Urothelium cell line (cell line): ENCODE data around the gene PTPRT.
"Not testable (repeated sequence)": the region's sequence is repeated elsewhere in the genome, so short reads cannot be mapped to it uniquely, and the experiment has no call there.

Source experiments
- DNase-seq: peaks from one replicate; pipeline ENCODE4 v3.0.0; 2011; ENCODE audit warnings: low spot score, mixed read lengths
- FAIRE-seq: peaks from 2 replicates; lab custom pipeline; 2011; peaks lifted over from hg19 to GRCh38; lab: Jason Lieb, UNC

The PTPRT gene

DNA sequence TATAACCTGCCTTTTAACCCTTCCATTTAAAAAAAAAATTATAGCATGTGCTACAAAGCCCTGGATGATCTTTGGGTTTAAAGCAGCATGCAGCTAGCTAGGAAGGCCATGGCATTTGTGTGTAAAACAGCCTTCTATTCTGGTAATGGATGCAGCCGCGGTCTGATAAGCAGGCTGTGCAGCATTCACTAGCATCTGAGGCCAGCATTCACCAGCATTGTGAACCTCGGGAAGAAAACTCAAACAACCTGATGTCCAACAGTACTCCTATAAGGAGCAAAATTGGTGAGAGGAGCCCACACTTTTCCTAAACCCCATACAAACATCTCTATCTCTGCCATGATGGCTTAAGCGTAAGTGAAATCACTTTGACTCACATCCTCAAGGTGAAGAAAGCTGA lies 265.5 kb downstream of the PTPRT start:
- FAIRE-seq: no peak

DNA sequence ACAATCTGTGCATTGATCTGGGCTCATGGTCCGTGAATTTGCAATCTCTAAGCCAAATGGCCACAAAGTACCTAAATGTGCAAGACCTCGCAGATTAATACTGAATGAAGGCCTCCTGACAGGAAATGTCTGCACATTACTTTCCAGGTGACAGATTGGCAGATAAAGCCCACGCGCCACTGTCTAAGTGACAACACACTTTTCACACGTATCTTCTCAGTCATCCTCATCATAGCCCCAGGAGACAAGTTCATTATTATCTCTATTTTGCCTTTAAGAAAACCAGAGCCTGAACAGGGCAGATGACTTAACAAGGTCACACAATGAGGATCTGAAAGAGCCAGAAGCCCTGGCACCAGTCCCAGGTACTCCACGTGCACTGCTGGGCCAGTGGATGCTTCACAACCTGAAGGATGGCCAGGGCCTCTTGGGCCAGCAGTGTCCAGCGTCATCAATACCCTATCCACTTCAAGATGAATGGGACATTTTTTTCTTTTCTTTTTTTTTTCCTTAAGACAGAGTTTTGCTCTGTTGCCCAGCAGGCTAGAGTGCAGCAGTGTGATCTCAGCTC lies 266.3 kb downstream of the PTPRT start:
- FAIRE-seq (no peak), DNase-seq (no peak)

More for the DNA sequence above, 265.5 kb downstream of the PTPRT start:
- DNase-seq: no peak

DNA sequence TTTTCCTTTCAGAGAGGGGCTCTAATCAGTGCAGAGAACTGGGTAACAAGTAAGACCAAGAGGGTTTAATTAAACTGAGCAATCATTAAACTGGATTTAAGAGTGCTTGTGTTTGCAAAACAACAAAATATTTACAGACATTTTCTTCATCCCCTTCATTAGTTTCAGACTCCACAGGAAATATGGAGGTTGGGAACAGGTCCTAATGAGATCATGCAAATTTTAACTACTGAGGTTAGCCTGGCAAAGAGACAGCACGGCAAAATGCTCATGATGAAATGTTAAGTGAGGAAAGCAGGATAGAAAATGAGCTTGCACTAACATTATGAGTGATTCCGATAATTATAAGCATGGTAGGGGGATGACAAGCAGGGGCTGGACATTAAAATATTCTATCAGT lies 268.9 kb downstream of the PTPRT start:
- DNase-seq (no peak), FAIRE-seq (no peak)

DNA sequence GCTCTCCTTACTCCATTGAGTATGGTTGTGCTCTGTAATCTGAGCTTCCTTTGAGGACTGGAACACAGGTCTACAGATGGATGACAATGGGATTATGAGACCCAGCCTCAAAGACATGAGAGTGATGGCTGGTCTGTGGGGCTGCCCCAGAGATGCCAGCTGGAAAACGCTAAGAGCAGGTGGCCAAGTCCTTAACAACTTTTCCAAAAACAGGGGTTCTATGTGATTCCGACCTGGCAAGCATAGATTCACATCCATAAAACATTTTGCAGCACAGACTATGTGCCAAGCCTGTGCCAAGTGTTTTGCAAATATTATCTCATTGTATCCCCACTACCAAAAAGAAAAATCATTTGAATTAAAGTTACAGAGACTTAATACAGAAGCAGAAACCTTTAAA lies 270.4 kb downstream of the PTPRT start:
- DNase-seq (no peak), FAIRE-seq (no peak)

DNA sequence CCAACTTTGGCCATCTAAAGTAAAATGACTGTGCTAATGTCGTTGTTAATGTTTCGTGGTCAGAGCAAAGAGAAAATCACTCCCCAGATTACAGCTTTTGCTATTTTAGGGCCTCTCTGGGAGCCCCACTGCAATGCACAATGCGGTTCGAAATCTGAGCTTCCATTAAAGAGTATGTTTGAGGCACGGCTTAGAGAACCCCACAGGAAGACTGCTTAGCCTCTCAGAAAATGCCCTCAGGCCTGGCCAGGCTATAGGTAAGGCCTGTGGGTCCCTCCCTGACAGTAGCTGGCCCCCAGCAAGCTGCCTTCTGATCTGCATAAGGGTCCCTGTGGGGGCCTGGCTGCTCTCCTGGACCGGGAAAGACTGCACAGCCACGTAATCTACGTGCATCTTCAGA lies 274.6 kb downstream of the PTPRT start:
- DNase-seq: no peak
- FAIRE-seq: no peak

DNA sequence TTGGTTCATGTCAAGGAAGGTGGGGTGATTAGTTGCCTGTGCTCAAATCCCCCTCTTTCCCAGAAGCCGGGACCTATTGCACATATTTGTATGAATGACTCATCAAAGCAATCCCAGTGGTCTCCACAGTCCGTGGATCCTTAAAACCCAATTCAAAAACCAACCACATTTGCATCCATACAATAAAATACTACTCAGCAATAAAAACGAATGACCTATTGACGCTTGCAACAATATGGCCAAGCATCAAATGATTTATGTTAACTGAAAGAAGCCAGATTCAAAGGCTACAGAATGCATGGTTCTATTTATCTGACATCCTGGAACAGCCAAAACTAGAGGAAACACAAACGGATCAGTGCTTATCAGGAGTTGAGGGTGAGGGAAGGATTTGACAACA lies 275.4 kb downstream of the PTPRT start:
- DNase-seq (no peak), FAIRE-seq (no peak)

DNA sequence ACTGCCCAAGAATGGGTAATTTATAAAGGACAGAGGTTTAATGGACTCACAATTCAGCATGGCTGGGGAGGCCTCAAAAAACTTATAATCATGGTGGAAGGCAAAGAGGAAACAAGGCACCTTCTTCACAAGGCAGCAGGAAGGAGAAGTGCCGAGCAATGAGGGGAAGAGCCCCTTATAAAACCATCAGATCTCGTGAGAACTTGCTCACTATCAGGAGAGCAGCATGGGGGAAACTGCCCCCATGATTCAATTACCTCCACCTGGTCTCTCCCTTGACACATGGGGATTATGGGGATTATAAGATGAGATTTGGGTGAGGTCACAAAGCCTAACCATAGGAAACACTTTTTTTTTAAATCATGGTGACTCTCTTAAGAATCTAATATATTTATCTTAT lies 278.9 kb downstream of the PTPRT start:
- not testable (repeated sequence) for DNase-seq, FAIRE-seq

DNA sequence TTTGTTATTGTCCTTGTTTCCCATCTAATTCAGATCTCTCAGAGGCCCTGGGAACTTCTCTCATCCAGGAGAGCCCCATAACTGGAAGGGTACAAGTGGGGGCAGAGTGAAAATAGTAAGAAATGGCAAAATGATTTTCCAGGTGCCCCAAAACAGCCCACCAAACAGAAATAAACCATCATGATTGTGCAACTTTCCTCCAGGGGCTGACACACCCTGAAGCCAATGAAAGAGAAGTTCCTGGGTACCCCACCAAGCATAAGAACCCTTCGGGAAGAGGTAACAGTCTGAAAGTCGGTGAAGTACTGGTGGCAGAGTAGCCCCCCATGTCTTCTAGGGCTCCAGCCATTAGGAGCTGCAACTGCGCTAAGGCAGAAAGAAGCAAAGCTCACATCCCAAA lies 282.0 kb downstream of the PTPRT start:
- no peak for FAIRE-seq
- no peak for DNase-seq

DNA sequence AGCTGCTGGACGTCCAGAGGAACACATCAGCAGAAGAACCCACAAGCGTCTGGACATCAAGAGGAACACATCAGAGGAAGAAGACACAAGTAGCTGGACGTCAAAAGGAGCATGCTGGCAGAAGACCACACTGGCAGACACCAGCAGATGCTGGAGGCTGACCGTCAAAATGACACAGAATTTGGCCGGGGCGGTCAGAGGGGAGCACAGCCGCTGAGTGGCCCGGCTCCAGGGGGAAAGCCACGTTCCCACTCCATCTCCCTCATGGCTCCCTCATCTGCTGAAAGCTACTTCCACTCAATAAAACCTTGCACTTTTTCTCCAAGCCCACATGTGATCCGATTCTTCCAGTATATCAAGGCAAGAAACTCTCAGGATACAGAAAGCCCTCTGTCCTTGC lies 283.6 kb downstream of the PTPRT start:
- FAIRE-seq (no peak), DNase-seq (no peak)

DNA sequence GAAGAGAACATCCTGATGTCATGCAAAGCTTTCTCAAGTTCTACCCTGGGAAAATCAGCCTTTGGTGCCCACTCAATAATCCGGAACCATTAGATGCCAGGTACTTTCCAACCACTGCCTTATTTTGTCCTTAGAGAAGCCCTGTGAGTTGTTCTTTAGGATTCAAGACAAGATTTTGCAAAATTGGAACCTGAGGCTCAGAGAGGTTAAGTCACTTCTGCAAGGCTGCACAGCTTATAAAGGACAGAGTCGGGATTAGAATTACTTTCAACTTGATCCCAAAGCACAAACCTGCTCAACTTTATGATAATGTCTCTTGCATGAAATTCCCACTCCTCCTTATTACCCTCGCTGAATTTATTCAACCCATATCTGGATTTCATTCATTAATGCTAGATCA lies 287.2 kb downstream of the PTPRT start:
- DNase-seq: no peak
- no peak for FAIRE-seq

DNA sequence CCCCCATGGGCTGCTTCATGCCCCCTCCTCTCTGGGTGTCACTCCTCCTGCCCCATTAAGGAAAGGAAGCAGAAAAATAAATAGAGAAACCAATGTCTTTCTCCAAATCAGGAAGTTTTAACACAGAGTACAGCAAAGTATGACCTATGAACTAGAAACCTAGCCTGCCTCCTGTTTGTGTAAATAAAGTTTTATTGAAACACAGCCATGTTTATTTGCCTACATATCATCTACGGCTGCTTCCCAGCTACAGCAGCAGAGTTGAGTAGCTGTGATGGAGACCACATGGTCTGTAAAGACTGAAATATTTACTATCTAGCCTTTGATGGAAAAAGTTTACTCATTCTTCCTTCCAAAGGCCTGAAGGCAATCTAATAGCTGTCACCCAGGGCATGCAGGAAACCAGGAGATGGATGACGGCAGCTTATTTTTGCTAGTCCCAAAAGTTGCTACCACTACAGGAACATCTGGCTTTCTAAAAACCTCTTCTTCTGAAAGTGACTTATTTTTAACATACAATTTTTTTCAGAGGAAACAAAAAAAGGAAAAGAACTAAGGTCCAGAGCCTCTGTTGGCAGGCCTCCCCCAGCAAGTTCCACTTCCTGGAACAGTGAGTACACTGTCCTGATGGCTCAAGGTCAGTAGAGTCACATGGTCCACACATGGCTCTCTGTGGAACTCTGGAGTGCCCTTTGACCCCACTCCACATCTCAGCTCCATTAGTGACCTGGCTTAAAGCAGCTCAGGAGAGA lies 287.8 kb downstream of the PTPRT start:
- FAIRE-seq (no peak), DNase-seq (no peak)

DNA sequence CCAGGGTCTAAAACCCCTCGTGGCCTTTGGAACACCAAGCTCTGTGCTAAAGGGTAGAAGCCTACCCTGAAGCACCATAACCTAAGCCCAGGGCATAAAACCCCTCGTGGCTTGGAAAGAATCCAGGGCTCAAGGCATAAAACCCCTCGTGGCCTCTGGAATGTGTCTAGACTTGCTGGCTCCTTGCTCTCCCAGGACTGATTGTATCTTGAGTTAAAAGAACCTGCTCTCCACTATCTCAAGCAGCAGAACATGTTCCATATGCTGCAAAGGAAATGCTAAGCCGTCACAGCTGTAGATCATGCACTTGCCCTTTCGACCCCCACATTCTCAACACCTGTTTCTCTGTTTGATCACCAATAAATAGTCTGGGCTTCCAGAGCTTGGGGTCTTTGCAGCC lies 288.9 kb downstream of the PTPRT start:
- not testable (repeated sequence) for FAIRE-seq, DNase-seq

DNA sequence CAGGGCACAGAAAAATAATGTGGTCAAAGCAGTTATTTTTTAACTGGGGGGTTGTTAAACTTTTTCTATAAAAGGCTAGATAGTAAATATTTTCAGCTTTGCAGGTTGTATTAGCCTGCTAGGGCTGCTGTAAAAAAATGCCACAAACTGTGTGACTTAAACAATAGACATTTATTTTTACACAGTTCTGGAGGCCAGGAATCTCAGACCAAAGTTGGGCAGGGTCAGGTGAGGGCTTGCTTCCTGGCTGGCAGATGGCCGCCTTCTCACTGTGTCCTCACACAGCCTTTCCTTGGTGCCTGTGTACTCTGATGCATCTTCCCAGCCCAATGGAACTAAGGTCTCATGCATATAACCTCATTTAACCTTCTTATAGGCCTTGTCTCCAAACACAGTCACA lies 294.7 kb downstream of the PTPRT start:
- no peak for DNase-seq
- FAIRE-seq: no peak

DNA sequence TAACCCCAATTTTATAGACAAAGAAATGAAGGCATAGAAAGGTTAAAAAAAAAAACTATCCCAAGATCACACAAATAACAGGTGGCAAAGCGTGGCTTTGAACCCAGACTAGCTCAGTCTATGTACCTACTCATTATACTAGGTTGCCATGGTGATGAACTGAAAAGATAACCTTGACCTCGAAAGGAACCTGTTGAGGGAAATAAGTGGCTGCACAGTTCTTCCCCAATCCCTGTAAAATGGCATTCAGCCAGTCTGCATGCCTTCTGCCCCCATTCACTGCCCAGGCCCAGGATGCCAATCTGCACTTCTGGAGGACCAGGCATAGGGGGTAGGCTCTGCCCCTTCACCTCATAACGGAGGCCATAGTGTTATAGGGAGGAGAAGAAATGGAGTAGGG lies 295.2 kb downstream of the PTPRT start:
- FAIRE-seq: no peak
- DNase-seq: no peak

DNA sequence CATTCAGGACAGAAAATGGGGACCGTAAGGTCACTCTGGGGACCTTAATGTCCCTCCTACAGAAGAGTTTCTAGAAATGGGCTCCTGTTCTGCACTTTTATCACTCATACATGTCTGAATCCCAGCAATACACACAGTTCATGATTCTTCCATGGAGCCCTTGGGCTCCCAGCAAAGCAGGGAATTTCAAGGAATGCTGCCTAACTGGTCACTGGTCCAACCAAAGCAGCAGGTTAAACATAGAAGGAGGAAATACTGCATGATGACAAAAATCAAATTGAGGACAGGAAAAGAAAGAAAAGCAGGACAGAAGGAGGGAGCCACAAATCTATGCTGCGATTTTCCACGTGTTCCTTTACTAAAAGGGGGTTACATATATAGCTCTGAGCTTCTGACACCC lies 300.2 kb downstream of the PTPRT start:
- no peak for DNase-seq
- FAIRE-seq: no peak

DNA sequence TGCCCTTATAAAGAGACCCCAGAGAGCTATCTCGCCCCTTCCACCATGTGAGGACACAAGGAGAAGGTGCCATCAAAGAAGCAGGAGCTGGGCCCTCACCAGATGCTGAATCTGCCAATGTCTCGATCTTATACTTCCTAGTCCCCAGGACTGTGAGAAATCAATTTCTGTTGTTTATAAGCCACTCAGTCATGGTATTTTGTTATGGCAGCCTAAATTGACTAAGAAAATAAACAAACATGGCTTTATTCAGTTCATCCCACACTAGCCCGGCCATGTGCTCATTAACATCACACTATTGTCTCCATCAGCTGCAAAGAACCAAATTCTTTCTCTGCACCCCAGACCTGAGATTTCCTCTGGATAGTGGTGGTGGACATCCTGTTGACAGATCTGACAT lies 302.4 kb downstream of the PTPRT start:
- no peak for DNase-seq
- no peak for FAIRE-seq

DNA sequence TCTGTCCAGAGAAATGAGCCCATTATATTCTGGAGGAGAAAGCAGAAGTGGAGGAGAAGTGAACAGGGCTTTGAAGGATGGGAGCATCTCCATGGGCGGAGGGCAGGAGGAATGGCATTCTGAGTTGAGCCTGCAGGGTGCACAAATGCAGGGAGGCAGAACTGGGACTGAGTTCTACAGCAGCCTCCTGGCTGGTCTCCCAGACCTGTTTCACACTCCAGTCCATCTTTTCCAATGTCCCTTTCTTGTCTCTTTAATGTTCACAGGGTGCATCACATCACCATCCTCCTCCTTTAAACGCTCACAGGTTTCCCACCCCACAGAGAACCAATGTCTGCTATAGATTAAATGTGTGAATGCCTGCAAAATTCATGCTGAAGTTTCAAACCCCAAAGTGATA lies 302.9 kb downstream of the PTPRT start:
- DNase-seq: no peak
- no peak for FAIRE-seq

DNA sequence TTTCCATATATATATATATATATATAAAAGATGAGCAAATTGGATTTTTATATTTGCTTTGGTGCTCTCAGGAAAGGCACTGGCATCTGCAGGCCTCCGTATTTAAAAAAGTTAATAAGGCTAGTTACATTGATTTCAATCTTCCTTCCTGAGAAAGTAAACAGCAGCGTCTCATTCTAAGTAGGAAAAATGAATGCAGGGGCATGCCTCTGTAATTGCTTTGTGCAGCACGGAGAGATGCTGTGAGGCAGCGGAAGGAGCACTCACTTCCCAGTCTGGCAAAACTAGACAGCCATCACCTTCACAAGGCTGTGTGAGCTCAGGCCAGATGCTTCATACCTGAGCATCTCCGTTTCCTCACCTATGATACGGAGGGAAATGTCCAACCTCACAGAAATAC lies 303.7 kb downstream of the PTPRT start:
- DNase-seq: no peak
- FAIRE-seq: no peak

DNA sequence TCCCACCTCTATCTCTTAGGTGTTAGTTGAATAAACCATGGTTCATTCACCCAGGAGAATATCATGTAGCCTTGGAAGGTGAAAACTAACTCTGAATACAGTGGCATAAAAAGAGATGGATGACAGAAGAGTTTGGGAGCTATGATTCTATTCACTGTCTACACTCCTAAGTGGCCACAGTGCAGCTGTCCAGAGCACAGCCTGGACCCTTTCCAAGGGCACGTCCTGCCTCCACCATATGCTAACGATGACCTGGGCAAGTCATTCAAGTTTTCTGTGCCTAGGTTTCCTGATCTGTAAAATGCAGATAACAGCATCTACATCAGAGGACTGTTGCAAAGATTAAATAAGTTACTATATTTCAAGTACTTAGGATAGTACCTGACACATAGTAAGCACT lies 314.1 kb downstream of the PTPRT start:
- DNase-seq (no peak), FAIRE-seq (no peak)

DNA sequence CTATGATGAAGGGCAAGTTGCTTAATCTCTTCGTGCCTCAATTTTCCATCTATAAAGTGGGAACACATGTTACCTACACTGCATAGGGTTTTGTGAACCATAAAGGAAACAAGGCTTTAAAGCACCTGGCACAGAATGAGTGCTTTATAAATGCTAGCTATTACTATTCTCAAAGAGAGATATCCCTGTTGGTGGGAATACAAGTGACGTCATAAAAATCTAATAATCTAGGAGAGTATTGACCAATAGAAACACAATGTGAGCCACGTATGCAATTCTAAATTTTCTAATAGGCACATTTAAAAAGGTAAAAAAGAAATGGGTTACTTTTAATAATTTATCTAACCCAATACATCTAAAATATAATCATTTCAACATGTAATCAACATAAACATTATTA lies 316.4 kb downstream of the PTPRT start:
- DNase-seq: no peak

DNA sequence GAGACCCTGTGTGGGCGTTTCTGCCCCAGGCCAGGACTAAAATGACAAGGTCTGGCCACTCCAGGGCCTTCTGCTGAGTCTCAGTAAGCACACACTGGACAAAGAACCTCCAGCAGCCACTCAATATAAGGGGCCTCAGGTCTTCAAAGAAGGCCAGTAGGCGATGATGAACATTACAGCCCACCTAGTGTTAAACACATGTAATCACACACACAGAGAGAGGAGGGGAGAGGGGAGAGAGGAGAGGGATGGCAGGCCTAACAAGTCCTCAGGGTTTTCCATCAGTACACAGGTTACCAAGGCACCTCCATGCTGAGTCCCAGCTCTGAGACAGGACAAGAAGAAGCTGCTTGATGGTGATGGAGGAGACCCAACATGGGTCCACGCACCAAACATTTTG lies 325.6 kb downstream of the PTPRT start:
- DNase-seq (no peak), FAIRE-seq (no peak)

More for the DNA sequence above, 316.4 kb downstream of the PTPRT start:
- no peak for FAIRE-seq

DNA sequence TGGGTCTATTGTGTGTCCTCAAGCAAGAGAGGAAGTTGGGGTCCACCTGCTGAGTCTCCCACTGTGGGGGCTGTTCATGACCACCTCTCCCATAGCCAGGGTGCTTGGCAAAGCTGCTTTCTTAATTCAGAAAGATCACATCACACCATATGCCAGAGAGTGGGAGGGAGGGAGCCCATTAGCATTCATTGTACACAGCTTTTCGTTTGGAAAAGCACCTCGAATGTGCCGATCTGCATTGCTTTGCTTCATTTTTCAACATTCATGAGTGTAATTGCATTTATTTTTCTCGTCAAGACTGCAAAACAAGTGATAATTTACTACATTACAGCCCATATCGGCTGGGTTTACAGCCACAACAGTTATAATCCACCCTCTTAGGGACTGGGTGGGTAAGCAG lies 327.3 kb downstream of the PTPRT start:
- FAIRE-seq: no peak
- DNase-seq: no peak

DNA sequence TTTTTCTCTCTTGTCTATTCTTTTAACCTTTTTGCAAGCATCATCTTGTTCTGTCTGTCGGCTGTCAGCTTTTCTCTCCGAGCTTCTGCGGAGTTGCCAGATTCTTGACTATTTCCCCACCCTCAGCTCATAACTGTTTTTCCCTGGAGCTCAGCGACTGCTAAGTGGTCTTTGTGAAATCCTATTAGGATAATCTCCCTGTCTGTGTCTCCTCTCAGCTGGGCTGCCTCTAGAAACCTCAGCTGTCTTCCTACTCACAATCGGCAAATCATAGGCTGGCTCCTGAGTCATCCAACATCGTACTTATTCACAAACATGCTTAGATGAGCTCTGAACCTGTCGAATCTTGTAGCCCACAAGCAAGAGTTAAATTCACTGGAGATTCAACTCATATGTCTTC lies 332.3 kb downstream of the PTPRT start:
- FAIRE-seq: no peak
- DNase-seq: no peak
